Heart left ventricle (tissue), 16 donors: ENCODE measurements around the gene MAGEA9B. TPM values are rescaled to one million over a fixed set of nuclear protein-coding genes. Genes with fewer than 3 reads are reported as not detected.
A peak's percentile ranks its signal among the peaks of the same experiment; 100 is the strongest.
"Not testable (repeated sequence)": the region's sequence is repeated elsewhere in the genome, so short reads cannot be mapped to it uniquely, and the experiment has no call there.

Experiments
- ATAC-seq, 4 donors: fragments of 200-7000 bp; cut with Tn5 transposase; one replicate each; pipeline ENCODE4 v1.9.1; 2020 to 2022; ENCODE audit warnings: moderate library complexity in 4 of 4, mild to moderate bottlenecking in 3 of 4, moderate number of reproducible peaks in 1 of 4
- DNase-seq, 5 donors: peaks; one replicate each; pipeline ENCODE4 v3.0.0-alpha.2; 2020
- H3K27ac ChIP-seq, 12 donors: fragments of 200-600 bp; sonication (generic) in 4 of 12; one replicate each; pipeline versions ENCODE4 v1.5.0 to v1.8.0; 2016 to 2022; ENCODE audit warnings: mild to moderate bottlenecking in 2 of 12
- H3K27me3 ChIP-seq, 9 donors: fragments of 200-600 bp; sonication (generic) in 2 of 9; one replicate each; pipeline versions ENCODE4 v1.5.1 to v1.8.0; 2016 to 2022; ENCODE audit warnings: mild to moderate bottlenecking in 3 of 9
- H3K36me3 ChIP-seq, 9 donors: fragments of 200-600 bp; sonication (generic) in 2 of 9; one replicate each; pipeline versions ENCODE4 v1.5.0 to v1.8.0; 2018 to 2022; ENCODE audit warnings: mild to moderate bottlenecking in 2 of 9
- H3K4me1 ChIP-seq, 12 donors: fragments of 200-600 bp; sonication (generic) in 4 of 12; one replicate each; pipeline versions ENCODE4 v1.5.0 to v1.8.0; 2016 to 2022; ENCODE audit warnings: mild to moderate bottlenecking in 3 of 12
- H3K4me3 ChIP-seq, 12 donors: fragments of 200-600 bp; sonication (generic) in 4 of 12; one replicate each; pipeline versions ENCODE4 v1.5.0 to v1.8.0; 2017 to 2022; ENCODE audit warnings: mild to moderate bottlenecking in 9 of 12, moderate library complexity in 4 of 12
- H3K9me3 ChIP-seq, 12 donors: fragments of 200-600 bp; sonication (generic) in 4 of 12; one replicate each; pipeline versions ENCODE4 v1.5.0 to v1.8.0; 2016 to 2022; ENCODE audit warnings: mild to moderate bottlenecking in 1 of 12
- POLR2A ChIP-seq, 2 donors: fragments of 450-650 bp; IDR thresholded peaks; one replicate each; pipeline ENCODE4 v1.6.1; 2017; ENCODE audit warnings: antibody characterized with exemption in 2 of 2, mild to moderate bottlenecking in 2 of 2, moderate library complexity in 2 of 2
- WGBS, 4 donors: extraction: QIAGEN DNeasy Blood & Tissue Kit in 2 of 4; methylation state at CpG; one replicate each; pipeline versions ENCODE4 v1.1.5 to v1.1.7; 2013 to 2018; 5-methylcytosine and 5-hydroxymethylcytosine counted together
- intact Hi-C, 10 donors: fragments of 100-400 bp; cut with DNase I; formaldehyde crosslinking; loops; one replicate each; pipeline versions ENCODE4 v1.11.1 to v1.14.2; 2022
- polyA plus RNA-seq, 2 donors: library from polyadenylated mRNA; stranded (reverse); fragments of 200-250 nt; gene quantifications; one replicate each; pipeline ENCODE4 v1.2.3, GENCODE V29; 2013
- total RNA-seq, 9 donors: library from RNA; depleted of rRNA in 2 of 9; stranded (reverse); fragments of >200 nt in 2 of 9; fragmentation: NEBNext Ultra II Directional in 3 of 9; extraction: Animal tissue kit (Norgen Biotek cat#: 25700) in 3 of 9; gene quantifications; one replicate each; pipeline versions ENCODE4 v1.1.0 to v1.2.4, GENCODE V29; 2016 to 2023
- TF ChIP-seq, protein P1 (sequence below), 12 donors: fragments of 200-600 bp; sonication (generic) in 4 of 12; IDR thresholded peaks; one replicate each; pipeline versions ENCODE4 v1.5.0 to v1.8.0; 2018 to 2022; ENCODE audit warnings: antibody characterized with exemption in 12 of 12, mild to moderate bottlenecking in 5 of 12
- donor health status: ischemic (EF 13 %, LVEDD 7.1; RV severe dilation, severe dysfunction).
- donor health status: healthy with polysubstance abuse.
- donor health status: DM: no; HTN: yes; CAD: no.
- donor health status: DM: no; HTN: no; CAD: no.
- donor health status: ischemic (EF 25% LVEDD 6.9; RV normal size, moderate dysfunction).
- donor health status: ischemic (EF 25% LVEDD 5.7; RV mildly dilated, moderate dysfunction).
- donor health status: healthy.
- donor health status: DM: yes; HTN: yes; CAD: no.
- donor health status: ischemic (EF 35%, LVEDD 5.7; RV mildly dilated, moderate dysfunction).
- donor health status: nonischemic (EF 11% LVEDD 7.7; RV severe dilation, severe dysfunction).
- donor health status: DM: yes; HTN: yes; CAD: no.
- donor health status: PGD.
- donor health status: ischemic (EF 29% LVEDD 5.4; RV normal size, mild dysfunction).
- donor health status: nonischemic (EF 23%, LVEDD 6.1; RV moderate dilation, normal function).

MAGEA9B gene
- total and polyA plus RNA-seq, 11 donors = not detected

DNA sequence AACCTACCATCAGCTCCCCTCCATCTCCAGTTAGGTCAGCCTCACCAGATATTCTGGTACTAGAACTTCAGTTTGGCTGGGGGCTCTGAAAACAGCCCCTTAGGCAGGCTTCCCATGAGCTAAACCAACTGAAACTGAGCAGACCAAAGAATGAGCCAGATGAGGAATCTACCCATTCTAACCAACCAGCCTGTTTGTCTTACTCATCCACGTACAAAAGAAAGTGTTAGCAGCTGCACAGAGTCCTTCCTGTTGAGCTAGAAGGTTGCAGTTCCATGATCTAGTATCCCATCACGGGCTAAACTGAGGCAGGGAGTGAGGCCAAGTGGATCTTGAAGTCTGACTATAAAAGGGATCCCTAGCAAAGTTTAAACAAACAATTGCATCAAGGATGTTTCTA lies 17.5 kb downstream of the MAGEA9B start:
- Histone ChIP-seq H3K27ac (no peak overlapping the region), H3K36me3 (no peaks in the 10 kb centered on the region), H3K27me3 (no peaks in the 10 kb centered on the region), H3K4me1 (peaks cover 0 to 10% (median 0%) of the 10 kb centered on the region in 12 donors), H3K9me3 (no peaks in the 10 kb centered on the region), H3K4me3 (no peak overlapping the region)
- DNase-seq (no peak), ATAC-seq (no peak)
- WGBS, 4 donors = 40 to 73% (median 51%) methylated on average over 2 of the region's 2 CpGs; no CpG with 5 or more reads in 1 of the 4 donors
- intact Hi-C loops = loop anchor here in 1 of 10 donors (10.0 kb wide), 1 partner anchor 65 kb away; the partner anchor contains the start of gene TMEM185A
- no peak for TF ChIP-seq POLR2A (IDR thresholded peaks at IDR 0.05)
- TF ChIP-seq, protein P1, sequence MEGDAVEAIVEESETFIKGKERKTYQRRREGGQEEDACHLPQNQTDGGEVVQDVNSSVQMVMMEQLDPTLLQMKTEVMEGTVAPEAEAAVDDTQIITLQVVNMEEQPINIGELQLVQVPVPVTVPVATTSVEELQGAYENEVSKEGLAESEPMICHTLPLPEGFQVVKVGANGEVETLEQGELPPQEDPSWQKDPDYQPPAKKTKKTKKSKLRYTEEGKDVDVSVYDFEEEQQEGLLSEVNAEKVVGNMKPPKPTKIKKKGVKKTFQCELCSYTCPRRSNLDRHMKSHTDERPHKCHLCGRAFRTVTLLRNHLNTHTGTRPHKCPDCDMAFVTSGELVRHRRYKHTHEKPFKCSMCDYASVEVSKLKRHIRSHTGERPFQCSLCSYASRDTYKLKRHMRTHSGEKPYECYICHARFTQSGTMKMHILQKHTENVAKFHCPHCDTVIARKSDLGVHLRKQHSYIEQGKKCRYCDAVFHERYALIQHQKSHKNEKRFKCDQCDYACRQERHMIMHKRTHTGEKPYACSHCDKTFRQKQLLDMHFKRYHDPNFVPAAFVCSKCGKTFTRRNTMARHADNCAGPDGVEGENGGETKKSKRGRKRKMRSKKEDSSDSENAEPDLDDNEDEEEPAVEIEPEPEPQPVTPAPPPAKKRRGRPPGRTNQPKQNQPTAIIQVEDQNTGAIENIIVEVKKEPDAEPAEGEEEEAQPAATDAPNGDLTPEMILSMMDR (IDR thresholded peaks at IDR 0.05) = no peak

DNA sequence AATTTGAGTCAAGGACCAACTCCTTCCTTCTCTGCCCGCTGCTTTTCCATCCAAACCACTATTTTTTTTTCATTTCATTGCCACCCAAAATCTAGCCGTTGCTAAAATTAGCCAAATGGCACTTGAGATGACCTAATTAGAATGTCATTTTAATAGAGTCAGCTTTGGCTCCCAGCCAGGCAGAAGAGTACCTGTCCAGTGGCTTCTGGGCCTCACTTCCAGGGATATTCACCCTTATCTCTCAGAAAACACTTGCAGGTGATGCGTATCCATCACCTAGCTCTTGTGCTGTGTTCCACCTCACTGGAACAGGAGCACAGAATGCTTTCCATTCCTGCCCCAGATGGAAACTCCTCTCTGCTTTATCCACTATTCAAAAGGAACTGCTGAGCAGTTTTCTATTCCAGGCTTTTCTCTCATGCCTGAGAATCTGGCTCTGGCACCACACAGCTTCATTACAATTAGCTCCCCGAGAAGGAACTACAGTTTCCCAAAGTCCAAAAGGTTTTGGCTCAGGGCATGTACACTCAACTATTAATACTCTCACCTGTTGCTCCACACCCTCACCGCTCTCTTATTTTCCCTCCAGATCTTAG lies 18.5 kb downstream of the MAGEA9B start:
- Histone ChIP-seq H3K4me3 (no peak overlapping the region), H3K9me3 (no peaks in the 10 kb centered on the region), H3K36me3 (no peaks in the 10 kb centered on the region), H3K27me3 (no peaks in the 10 kb centered on the region), H3K27ac (peak overlapping the region in 2 of 12 donors; percentile 41 to 49), H3K4me1 (peaks cover 0 to 10% (median 0%) of the 10 kb centered on the region in 12 donors)
- WGBS, 4 donors = 49 to 59% (median 57%) methylated on average over 5 of the region's 5 CpGs; no CpG with 5 or more reads in 1 of the 4 donors
- peak in 2 of 4 donors; percentile 28 to 64 for ATAC-seq
- intact Hi-C loops = loop anchor here in 1 of 10 donors (10.0 kb wide), 1 partner anchor 66 kb away; the partner anchor contains the start of gene TMEM185A
- DNase-seq = no peak
- TF ChIP-seq POLR2A (IDR thresholded peaks at IDR 0.05) = no peak
- TF ChIP-seq, protein P1 (IDR thresholded peaks at IDR 0.05) = no peak

DNA sequence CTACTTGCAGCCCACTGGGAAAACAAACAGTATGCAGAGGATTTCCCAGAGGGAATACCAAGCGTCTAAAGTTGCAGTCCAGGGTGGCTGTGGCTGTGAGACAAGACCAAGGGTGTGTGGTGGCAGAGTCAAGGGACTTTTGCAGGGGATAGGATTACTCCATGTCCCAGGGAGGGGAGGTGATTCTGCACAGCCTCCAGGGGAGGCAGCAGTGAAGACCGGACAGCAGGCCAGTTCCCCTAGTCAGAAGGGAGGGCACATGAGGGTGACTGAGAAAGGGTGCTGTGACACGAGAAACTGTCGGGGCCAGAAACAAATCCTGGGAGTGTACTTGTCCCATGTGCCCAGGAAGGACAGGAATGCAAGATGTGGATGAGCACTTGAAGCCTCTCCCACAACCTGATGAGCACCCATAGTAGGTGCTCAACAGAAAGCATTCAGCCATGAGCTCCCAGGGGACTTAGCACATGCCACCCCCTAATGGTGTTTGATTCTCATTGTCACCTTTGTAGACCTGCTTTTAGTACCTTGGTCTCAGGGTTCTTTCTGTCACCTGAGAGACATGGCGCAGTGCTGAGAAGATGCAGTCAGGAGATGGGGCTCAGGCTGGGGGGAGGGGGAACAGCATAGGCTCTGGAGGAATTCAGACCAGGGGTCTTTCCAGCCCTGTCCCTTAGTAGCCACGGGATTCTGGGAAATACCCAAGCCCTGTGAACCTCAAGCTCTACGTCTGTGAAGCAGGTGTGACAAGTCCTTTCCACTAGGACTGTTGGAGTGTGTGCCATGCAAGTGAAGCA lies 19.4 kb downstream of the MAGEA9B start:
- Histone ChIP-seq H3K36me3 (no peaks in the 10 kb centered on the region), H3K4me3 (no peak overlapping the region), H3K9me3 (no peaks in the 10 kb centered on the region), H3K4me1 (peaks cover 0 to 10% (median 0%) of the 10 kb centered on the region in 12 donors), H3K27me3 (no peaks in the 10 kb centered on the region), H3K27ac (no peak overlapping the region)
- WGBS, 4 donors = 82 to 88% (median 82%) methylated on average over 6 to 7 of the region's 7 CpGs; no CpG with 5 or more reads in 1 of the 4 donors
- ATAC-seq (no peak), DNase-seq (no peak)
- TF ChIP-seq POLR2A (IDR thresholded peaks at IDR 0.05) = no peak
- TF ChIP-seq, protein P1 (IDR thresholded peaks at IDR 0.05) = no peak
- intact Hi-C loops = loop anchor here in 1 of 10 donors (10.0 kb wide), 1 partner anchor 67 kb away; the partner anchor contains the start of gene TMEM185A

DNA sequence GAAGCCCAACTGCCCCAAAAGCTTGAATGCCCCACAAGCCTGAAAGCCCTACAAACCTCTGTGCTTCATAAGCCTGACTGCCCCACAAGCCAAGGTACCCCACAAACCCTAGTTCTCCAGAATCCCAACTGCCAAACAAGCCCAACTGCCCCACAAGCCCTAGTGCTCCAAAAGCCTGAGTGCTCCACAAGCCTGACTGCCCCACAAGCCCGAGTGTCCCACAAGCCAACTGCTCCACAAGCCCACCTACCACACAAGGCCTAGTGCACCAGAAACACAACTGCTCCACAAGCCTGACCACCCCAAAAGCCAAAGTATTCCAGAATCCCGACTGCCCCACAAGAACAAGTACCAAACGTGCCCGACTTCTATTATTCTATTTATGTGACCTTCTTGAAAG lies 23.9 kb downstream of the MAGEA9B start:
- no peak overlapping the region for H3K27ac ChIP-seq
- H3K4me1 ChIP-seq = peaks cover 0 to 2% (median 0%) of the 10 kb centered on the region in 12 donors
- H3K9me3 ChIP-seq = no peaks in the 10 kb centered on the region
- intact Hi-C loops = loop anchor here in 1 of 10 donors (10.0 kb wide), 1 partner anchor 71 kb away; the partner anchor contains the start of gene TMEM185A
- ATAC-seq (no peak), DNase-seq (no peak)
- TF ChIP-seq, protein P1 (IDR thresholded peaks at IDR 0.05) = no peak
- TF ChIP-seq POLR2A (IDR thresholded peaks at IDR 0.05) = no peak
- no peak overlapping the region for H3K4me3 ChIP-seq
- no peaks in the 10 kb centered on the region for H3K27me3 ChIP-seq
- 80 to 95% (median 85%) methylated on average over 4 of the region's 4 CpGs; no CpG with 5 or more reads in 1 of the 4 donors for WGBS, 4 donors
- H3K36me3 ChIP-seq = no peaks in the 10 kb centered on the region

DNA sequence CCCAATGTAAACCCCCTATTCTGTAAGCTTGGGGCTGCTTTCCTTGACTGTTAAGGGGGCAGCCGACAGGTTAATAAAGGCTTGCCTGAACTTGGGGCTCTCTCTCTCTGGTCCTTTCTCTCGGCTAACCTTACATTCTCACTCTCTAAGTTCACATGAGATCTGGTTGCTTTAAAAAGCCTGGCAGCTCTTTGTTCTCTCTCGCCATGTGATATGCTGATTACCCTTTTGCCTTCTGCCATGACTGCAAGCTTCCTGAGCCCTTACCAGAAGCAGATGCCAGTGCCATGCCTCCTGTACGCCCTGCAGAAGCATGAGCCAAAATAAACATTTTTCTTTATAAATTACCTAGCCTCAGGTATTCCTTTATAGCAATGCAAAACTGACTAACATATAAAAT lies 32.0 kb downstream of the MAGEA9B start:
- H3K27ac ChIP-seq, H3K4me1 ChIP-seq, intact Hi-C loops, H3K27me3 ChIP-seq, H3K36me3 ChIP-seq, DNase-seq, H3K9me3 ChIP-seq, H3K4me3 ChIP-seq: not testable (repeated sequence)
- peak in 2 of 4 donors; percentile 19 to 50 for ATAC-seq
- no CpG with 5 or more reads among the region's 4 CpGs for WGBS, 4 donors

DNA sequence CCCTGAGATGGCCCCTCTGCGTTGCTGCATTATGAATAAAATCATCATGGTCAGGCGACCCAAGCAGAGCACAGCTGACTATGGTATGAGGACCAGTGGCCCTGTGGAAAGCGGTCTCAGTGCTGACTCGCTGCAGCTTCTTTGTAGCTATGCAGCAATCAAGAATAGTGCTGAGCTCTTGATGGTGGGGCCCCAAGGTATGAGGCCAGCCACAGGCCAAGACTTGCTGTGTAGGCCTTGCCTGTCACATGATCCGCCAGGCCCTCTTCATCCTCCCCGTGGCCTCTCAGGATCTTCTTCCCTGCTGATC lies 35.4 kb downstream of the MAGEA9B start:
- 97 to 100% (median 100%) methylated on average over 2 of the region's 6 CpGs; no CpG with 5 or more reads in 1 of the 4 donors for WGBS, 4 donors
- intact Hi-C loops, H3K4me3 ChIP-seq: not testable (repeated sequence)

More for the DNA sequence above, 35.4 kb downstream of the MAGEA9B start:
- H3K27ac ChIP-seq, DNase-seq, H3K9me3 ChIP-seq, H3K4me1 ChIP-seq, ATAC-seq, H3K27me3 ChIP-seq, H3K36me3 ChIP-seq: not testable (repeated sequence)
